ENCODE results near the gene STK31.

GRCh38 chr7:23685731-23686130, 24.3 kb upstream of the STK31 start:
- no peak for TF ChIP-seq EZH2 (IDR thresholded peaks at IDR 0.05; ENCODE audit: borderline replicate concordance, low read depth, low read length, severe bottlenecking)
- TF ChIP-seq CTCF (IDR thresholded peaks at IDR 0.05; ENCODE audit: extremely low read depth in 1 of 2, insufficient read depth in 1 of 2, low read depth in 1 of 2, low read length in 2 of 2), result no peak
- TF ChIP-seq POLR2AphosphoS5 (IDR thresholded peaks at IDR 0.05; ENCODE audit: insufficient read depth, low read depth, low read length), result no peak
- TF ChIP-seq POLR2A (IDR thresholded peaks at IDR 0.05; ENCODE audit: low read depth, low read length), result no peak
- TF ChIP-seq MAX (IDR thresholded peaks at IDR 0.05; ENCODE audit: insufficient read depth, insufficient read length), result no peak
- TF ChIP-seq JUN (IDR thresholded peaks at IDR 0.05; ENCODE audit: borderline replicate concordance, insufficient read depth, insufficient read length, low read depth), result no peak
- TF ChIP-seq MYC (IDR thresholded peaks at IDR 0.05; ENCODE audit: low read depth, low read length), result no peak
- TF ChIP-seq GATA2 (IDR thresholded peaks at IDR 0.05; ENCODE audit: insufficient read depth, insufficient read length, low read depth, low read length), result no peak
- no peak for TF ChIP-seq FOS (IDR thresholded peaks at IDR 0.05; ENCODE audit: borderline replicate concordance, insufficient read depth, low read length)
